HS-5 (cell line): ENCODE data around the gene QSER1.
"Not testable (repeated sequence)": the region's sequence is repeated elsewhere in the genome, so short reads cannot be mapped to it uniquely, and the experiment has no call there.

Source experiments
- DNase-seq: peaks from one replicate; pipeline ENCODE4 v3.0.0-alpha.2; 2012; ENCODE audit warnings: low read depth

The QSER1 gene

GRCh38 chr11:33001751-33002542 is 109.3 kb downstream of the QSER1 start:
- no peak for DNase-seq

GRCh38 chr11:33005175-33005574 is 112.6 kb downstream of the QSER1 start:
- DNase-seq, result no peak

GRCh38 chr11:33006010-33006409 is 113.4 kb downstream of the QSER1 start:
- DNase-seq, result no peak

- DNase-seq, result no peak
Measured at GRCh38 chr11:33013755-33014154, 121.1 kb downstream of the QSER1 start.

GRCh38 chr11:33015621-33016551 is 123.3 kb downstream of the QSER1 start, which contains the start of gene DEPDC7:
Gene DEPDC7 (plus strand): TSS chr11:33015878. CDS start chr11:33015956, 78 bp downstream.
- DNase-seq, result peak; percentile 67

- DNase-seq, result no peak
Measured at GRCh38 chr11:33016654-33017053, 124.0 kb downstream of the QSER1 start.

- no peak for DNase-seq
Measured at GRCh38 chr11:33017478-33017877, 124.9 kb downstream of the QSER1 start.

GRCh38 chr11:33017965-33018364 is 125.4 kb downstream of the QSER1 start:
- no peak for DNase-seq

GRCh38 chr11:33018840-33019239 is 126.2 kb downstream of the QSER1 start:
- no peak for DNase-seq

GRCh38 chr11:33021501-33021900 is 128.9 kb downstream of the QSER1 start:
- DNase-seq, result no peak

GRCh38 chr11:33021937-33022336 is 129.3 kb downstream of the QSER1 start:
- DNase-seq, result no peak

- no peak for DNase-seq
Measured at GRCh38 chr11:33025339-33025722, 132.7 kb downstream of the QSER1 start.

GRCh38 chr11:33027233-33027632 is 134.6 kb downstream of the QSER1 start:
- DNase-seq, result no peak

- DNase-seq, result no peak
Measured at GRCh38 chr11:33027846-33028536, 135.4 kb downstream of the QSER1 start.

- DNase-seq, result no peak
Measured at GRCh38 chr11:33028537-33028914, 135.9 kb downstream of the QSER1 start.

GRCh38 chr11:33029218-33029617 is 136.6 kb downstream of the QSER1 start:
- not testable (repeated sequence) for DNase-seq
